Measurements from ENCODE around the gene MAP3K8.
"Not testable (repeated sequence)": the region's sequence is repeated elsewhere in the genome, so short reads cannot be mapped to it uniquely, and the experiment has no call there.

Gene MAP3K8

DNA sequence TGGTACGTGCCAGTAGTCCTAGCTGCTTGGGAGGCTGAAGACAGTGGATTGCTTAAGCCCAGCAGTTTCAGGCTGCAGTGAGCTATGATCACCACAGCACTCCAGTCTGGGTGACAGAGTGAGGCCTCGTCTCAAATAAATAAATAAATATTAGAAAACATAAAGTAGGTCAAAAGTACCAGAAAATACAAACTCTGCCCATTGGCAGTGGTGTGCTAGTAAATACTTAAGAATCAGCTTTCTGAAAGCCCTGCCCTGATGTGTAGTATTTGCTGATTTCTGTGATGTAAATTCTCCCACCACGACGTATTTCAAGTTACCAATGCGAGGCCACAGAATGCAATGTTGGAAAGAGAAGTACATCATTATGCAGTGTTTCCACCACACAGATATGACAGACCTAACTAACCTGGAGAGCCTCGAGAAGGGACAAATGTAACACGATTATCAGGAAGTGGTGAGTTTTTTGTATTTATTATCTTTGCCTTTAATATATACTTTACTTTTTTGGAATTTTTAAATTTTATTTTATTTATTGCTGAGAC is 11.8 kb upstream of the MAP3K8 start:
- TF ChIP-seq, protein P1, sequence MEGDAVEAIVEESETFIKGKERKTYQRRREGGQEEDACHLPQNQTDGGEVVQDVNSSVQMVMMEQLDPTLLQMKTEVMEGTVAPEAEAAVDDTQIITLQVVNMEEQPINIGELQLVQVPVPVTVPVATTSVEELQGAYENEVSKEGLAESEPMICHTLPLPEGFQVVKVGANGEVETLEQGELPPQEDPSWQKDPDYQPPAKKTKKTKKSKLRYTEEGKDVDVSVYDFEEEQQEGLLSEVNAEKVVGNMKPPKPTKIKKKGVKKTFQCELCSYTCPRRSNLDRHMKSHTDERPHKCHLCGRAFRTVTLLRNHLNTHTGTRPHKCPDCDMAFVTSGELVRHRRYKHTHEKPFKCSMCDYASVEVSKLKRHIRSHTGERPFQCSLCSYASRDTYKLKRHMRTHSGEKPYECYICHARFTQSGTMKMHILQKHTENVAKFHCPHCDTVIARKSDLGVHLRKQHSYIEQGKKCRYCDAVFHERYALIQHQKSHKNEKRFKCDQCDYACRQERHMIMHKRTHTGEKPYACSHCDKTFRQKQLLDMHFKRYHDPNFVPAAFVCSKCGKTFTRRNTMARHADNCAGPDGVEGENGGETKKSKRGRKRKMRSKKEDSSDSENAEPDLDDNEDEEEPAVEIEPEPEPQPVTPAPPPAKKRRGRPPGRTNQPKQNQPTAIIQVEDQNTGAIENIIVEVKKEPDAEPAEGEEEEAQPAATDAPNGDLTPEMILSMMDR (conservative IDR thresholded peaks at IDR 0.05): no peak
- TF ChIP-seq ZFX (IDR thresholded peaks at IDR 0.05): no peak
- no peak overlapping the region for H3K27ac ChIP-seq

DNA sequence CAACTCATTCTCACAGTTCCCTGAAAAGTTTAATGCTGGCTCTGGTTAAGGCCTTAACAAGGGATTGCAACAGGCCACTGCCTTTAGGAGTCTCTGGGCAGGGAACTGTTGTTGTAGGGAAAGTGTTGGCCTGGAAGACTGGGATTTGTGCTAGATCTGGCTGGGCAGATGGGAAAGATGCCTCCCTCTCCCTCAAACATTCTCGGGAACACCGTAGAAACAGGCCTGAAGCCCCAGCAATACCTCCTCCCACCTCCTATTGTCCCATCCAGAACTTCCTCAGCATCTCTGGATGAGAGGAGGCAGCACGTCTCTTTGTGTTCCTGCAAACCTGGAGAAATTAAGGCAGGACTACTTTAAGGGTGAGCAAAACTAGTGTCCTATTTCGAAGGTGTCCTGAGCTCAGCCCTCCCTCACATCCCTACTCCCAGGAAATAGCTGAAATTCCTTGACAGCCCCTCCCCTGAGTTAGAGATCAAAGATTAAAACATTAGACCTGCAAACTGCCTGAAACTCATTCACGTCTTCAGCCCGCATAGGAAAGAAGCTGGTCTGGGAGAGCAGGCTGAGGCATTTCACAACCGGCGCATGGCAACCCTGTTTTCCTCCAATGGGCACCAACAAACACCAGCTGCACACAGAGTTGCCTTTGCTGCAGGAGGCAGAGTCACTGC is 10.9 kb upstream of the MAP3K8 start:
- no peak for TF ChIP-seq ZFX (IDR thresholded peaks at IDR 0.05)
- TF ChIP-seq, protein P1 (conservative IDR thresholded peaks at IDR 0.05): no peak
- no peak overlapping the region for H3K27ac ChIP-seq

DNA sequence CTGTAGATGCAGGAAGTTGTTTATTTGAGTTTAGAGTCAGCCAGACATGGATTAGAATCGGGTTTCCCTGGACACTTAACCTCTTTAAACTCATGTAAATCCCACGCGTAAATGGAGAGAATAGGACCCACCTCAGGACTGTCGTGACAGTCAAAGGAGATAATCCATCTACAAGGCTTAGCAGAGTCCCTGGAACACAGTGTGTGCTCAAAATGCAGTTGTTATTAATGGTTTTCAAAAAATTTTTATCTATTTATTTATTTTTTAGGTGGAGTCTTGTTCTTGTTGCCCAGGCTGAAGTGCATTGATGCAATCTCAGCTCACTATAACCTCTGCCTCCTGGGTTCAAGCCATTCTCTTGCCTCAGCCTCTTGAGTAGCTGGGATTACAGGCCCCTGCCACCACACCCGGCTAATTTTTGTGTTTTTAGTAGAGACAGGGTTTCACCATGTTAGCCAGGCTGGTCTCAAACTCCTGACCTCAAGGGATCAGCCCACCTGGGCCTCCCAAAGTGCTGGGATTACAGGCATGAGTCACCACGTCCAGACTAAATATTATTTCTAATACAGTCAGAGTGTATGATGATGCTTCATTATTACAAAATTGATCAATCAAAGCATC is 10.2 kb upstream of the MAP3K8 start:
- not testable (repeated sequence) for H3K27ac ChIP-seq

DNA sequence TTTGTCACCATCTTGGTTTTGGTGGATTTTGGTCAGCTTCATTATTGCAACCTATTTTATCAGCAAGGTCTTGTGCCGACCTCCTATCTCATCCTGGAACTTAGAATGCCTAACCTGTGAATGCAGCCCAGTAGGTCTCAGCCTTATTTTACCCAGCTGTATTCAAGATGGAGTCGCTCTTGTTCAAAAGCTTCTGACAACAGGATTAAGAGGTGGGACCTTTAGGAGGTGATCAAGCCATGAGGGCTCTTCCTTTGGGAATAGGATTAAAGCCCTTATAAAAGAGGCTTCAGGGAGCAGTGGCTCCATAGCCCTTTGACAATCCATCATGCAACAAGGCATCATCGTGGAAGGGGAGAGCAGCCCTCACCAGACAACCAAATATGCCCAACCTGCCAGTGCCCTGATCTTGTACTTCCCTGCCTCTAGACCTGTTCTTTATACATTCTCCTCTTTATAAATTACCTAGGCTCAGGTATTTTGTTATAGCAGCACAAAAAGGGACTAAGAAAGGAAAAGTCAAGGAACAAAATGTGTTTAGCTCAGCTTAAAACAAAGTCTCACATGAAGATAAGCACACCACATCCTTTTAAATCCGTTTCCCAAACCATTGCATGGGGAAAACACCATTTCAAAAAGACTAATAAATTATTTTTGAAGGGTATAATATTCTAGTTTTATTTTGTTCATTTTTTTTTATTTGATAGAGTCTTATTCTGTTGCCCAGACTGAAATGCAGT is 8.5 kb upstream of the MAP3K8 start:
- H3K27ac ChIP-seq: no peak overlapping the region
- TF ChIP-seq, protein P1 (conservative IDR thresholded peaks at IDR 0.05): no peak
- TF ChIP-seq ZFX (IDR thresholded peaks at IDR 0.05): no peak

DNA sequence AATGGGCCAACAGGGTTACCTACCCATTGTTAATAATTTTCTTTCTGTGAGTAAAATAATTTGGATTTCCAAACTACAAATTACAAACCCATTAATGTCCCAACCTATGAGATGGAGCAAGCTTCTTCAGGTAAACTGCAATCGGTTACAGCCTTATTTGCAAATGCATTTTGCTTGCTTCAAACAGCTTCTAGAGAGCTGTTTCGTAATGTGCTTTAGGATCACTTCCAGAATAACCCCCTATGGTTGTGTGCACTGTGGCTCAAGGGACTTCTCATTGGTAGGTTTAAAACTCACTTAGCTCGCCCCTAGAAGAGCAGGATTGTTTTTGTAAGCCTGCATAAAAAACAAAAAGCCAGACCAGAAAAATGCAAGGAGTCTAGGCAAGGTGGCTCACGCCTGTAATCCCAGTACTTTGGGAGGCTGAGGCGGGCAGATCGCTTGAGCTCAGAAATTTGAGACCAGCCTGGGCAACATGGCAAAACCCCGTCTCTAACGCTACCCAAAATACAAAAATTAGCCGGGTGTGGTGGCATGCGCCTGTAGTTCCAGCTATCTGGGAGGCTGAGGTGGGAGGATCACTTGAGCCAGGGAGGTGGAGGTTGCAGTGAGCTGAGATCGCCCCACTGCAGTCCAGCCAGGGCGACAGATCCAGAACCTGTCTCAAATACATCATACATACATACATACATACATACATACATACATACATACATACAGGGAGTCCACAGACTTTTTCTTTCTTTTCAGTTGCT is 3.3 kb upstream of the MAP3K8 start:
- no peak overlapping the region for H3K27ac ChIP-seq
- TF ChIP-seq, protein P1 (conservative IDR thresholded peaks at IDR 0.05): no peak

DNA sequence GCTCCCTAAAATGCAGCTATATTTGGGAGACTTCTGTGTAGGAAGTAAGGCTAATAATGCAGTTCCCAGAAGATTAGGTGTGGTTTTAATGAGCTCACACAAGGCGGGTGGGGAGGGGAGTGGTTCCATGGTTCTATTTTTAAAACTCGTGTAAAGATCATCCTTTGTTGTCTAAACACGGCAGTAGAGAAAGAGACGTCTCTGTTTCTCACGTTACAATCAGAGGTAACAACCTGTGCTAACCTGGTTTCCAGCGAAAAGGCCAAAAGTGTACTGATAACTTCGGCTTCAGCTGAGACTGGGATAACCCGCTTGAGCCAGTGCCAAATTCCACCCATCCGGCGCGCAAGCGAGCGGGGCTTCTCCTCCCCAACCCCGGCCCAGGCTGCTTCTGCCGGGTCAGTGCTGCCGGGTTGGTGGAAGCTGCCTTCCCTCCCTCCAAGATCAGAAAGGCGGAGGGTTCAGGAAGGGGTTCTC is 2.5 kb upstream of the MAP3K8 start:
- TF ChIP-seq, protein P1 (conservative IDR thresholded peaks at IDR 0.05): no peak
- no peak for TF ChIP-seq ZFX (IDR thresholded peaks at IDR 0.05)
- H3K27ac ChIP-seq: no peak overlapping the region

DNA sequence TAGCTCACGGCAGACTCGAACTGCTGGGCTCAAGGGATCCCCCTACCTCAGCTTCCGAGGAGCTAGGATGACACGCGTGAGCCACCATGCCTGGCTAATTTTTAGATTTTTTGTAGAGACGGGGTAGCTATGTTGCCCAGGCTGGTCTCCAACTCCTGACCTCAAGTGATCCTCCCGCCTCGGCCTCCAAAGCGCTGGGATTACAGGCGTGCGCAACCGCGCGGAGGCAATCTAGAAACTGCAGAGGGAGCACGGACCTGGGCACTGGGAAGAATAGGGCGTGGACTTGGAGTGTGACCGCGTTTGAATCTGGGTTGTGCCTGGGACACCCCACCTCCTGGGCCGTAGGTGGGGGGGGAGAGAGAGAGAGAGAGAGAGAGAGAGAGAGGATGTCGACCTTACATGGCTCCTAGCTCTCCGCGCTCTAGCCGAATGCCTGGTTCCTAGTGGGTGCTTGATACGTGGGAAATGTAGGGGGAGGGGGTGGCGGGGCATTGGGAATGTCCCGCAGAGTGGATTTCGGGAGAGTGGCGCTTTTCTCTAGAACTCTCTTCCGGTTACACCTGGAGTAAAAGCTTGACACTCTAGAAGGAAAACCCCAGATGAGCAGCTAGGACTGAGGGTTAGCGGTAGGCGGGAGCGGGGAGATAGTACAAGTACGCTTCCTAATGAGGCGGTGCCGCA is 1.2 kb upstream of the MAP3K8 start:
- TF ChIP-seq ZFX (IDR thresholded peaks at IDR 0.05): no peak
- TF ChIP-seq, protein P1 (conservative IDR thresholded peaks at IDR 0.05): no peak
- peak overlapping the region; percentile 88 for H3K27ac ChIP-seq
